BE2C (cell line): ENCODE data around the gene ORAI2.

Experiments
- DNase-seq: peaks from one replicate; pipeline ENCODE4 v3.0.0-alpha.2; 2020
- H3K27me3 ChIP-seq: fragments of 250-450 bp; sonication (Bioruptor Pico); 2 replicates; pipeline ENCODE4 v1.5.1; 2020; ENCODE audit warnings: mild to moderate bottlenecking
- H3K36me3 ChIP-seq: fragments of 250-450 bp; sonication (Bioruptor Pico); 2 replicates; pipeline ENCODE4 v1.5.1; 2020; ENCODE audit warnings: mild to moderate bottlenecking
- H3K4me1 ChIP-seq: fragments of 250-450 bp; sonication (Bioruptor Pico); 2 replicates; pipeline ENCODE4 v1.5.1; 2020
- H3K4me3 ChIP-seq: 2 replicates; pipeline ENCODE4 v1.5.1; 2011; ENCODE audit warnings: low read depth, low read length
- H3K9me3 ChIP-seq: fragments of 250-450 bp; sonication (Bioruptor Pico); 2 replicates; pipeline ENCODE4 v1.5.1; 2020
- CTCF ChIP-seq: IDR thresholded peaks from 2 replicates; pipeline ENCODE4 v1.5.1; 2012; ENCODE audit warnings: mild to moderate bottlenecking, low read depth, low read length

Gene ORAI2

GRCh38 chr7:102426268-102427018 is 6.9 kb upstream of the ORAI2 start:
- no peak for TF ChIP-seq CTCF
- H3K27me3 ChIP-seq: no peaks in the 10 kb centered on the region
- no peaks in the 10 kb centered on the region for H3K9me3 ChIP-seq
- H3K4me1 ChIP-seq: no peaks in the 10 kb centered on the region
- H3K4me3 ChIP-seq: no peak overlapping the region
- H3K36me3 ChIP-seq: peaks cover 37% of the 10 kb centered on the region
- no peak for DNase-seq

- no peak for TF ChIP-seq CTCF
- Histone ChIP-seq H3K27me3 (no peaks in the 10 kb centered on the region), H3K4me3 (no peak overlapping the region), H3K4me1 (no peaks in the 10 kb centered on the region), H3K36me3 (peaks cover 34% of the 10 kb centered on the region), H3K9me3 (no peaks in the 10 kb centered on the region)
- no peak for DNase-seq
These were observed 6.4 kb upstream of the ORAI2 start for GRCh38 chr7:102427019-102427405.

GRCh38 chr7:102429141-102429899 is 4.1 kb upstream of the ORAI2 start:
- Histone ChIP-seq H3K4me1 (no peaks in the 10 kb centered on the region; the same call in 1 of the 2 replicates), H3K36me3 (peaks cover 28% of the 10 kb centered on the region), H3K4me3 (no peak overlapping the region), H3K27me3 (no peaks in the 10 kb centered on the region), H3K9me3 (no peaks in the 10 kb centered on the region)
- no peak for DNase-seq
- TF ChIP-seq CTCF: no peak

- Histone ChIP-seq H3K9me3 (no peaks in the 10 kb centered on the region), H3K36me3 (peaks cover 8% of the 10 kb centered on the region), H3K4me1 (no peaks in the 10 kb centered on the region; the same call in 1 of the 2 replicates), H3K27me3 (no peaks in the 10 kb centered on the region), H3K4me3 (no peak overlapping the region)
- no peak for DNase-seq
- TF ChIP-seq CTCF: no peak
These were observed 1.6 kb upstream of the ORAI2 start for GRCh38 chr7:102431617-102432298.

- no peak for TF ChIP-seq CTCF
- Histone ChIP-seq H3K27me3 (no peaks in the 10 kb centered on the region), H3K36me3 (no peaks in the 10 kb centered on the region; the same call in 1 of the 2 replicates), H3K9me3 (no peaks in the 10 kb centered on the region), H3K4me1 (no peaks in the 10 kb centered on the region; the same call in 1 of the 2 replicates), H3K4me3 (peak overlapping the region; percentile 57)
- DNase-seq: no peak
These were observed 745 bp upstream of the ORAI2 start for GRCh38 chr7:102432442-102433218.
